Measurements from ENCODE around the gene RFPL3.

DNA sequence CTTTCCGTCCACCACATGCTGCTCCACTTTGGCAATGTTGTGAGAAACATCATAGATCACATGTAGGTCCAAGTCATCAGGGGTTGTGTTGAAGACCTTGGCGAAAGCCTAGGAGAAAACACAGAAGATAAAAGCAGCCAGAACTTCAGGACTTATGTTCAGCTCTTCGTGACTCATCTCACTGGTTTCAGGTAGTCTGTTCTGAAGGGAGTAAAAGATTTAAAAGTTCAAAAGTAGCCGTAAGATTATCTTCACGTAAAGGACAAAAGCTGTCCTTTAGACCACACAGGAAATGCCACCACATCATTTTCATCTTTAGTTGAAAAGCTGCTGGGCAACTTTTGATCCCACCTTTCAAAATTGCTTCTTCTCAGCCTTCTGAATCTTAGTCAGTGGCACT, 37.4 kb downstream of the RFPL3 start:
- TF ChIP-seq, protein P1, sequence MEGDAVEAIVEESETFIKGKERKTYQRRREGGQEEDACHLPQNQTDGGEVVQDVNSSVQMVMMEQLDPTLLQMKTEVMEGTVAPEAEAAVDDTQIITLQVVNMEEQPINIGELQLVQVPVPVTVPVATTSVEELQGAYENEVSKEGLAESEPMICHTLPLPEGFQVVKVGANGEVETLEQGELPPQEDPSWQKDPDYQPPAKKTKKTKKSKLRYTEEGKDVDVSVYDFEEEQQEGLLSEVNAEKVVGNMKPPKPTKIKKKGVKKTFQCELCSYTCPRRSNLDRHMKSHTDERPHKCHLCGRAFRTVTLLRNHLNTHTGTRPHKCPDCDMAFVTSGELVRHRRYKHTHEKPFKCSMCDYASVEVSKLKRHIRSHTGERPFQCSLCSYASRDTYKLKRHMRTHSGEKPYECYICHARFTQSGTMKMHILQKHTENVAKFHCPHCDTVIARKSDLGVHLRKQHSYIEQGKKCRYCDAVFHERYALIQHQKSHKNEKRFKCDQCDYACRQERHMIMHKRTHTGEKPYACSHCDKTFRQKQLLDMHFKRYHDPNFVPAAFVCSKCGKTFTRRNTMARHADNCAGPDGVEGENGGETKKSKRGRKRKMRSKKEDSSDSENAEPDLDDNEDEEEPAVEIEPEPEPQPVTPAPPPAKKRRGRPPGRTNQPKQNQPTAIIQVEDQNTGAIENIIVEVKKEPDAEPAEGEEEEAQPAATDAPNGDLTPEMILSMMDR (IDR thresholded peaks at IDR 0.05; ENCODE audit: insufficient read depth, low read length, poor library complexity, severe bottlenecking) = no peak
- no peak for TF ChIP-seq EZH2phosphoT487 (conservative IDR thresholded peaks at IDR 0.05; ENCODE audit: low read length)
